DOHH2 (cell line): ENCODE measurements around the gene NFAT5.

ENCODE experiments used
- CTCF ChIP-seq: fragments of 200-600 bp; sonication (generic); IDR thresholded peaks from one replicate; pipeline ENCODE4 v1.5.1; 2014; ENCODE audit warnings: antibody characterized with exemption, mild to moderate bottlenecking, low read depth, low read length; ENCODE audit not compliant: poor library complexity, severe bottlenecking
- EZH2phosphoT487 ChIP-seq: fragments of 200-600 bp; sonication (generic); IDR thresholded peaks from 2 replicates; pipeline ENCODE4 v1.6.1; 2017; ENCODE audit warnings: borderline replicate concordance, mild to moderate bottlenecking, antibody characterized with exemption, low read length, moderate library complexity, mixed read lengths

GRCh38 chr16:69561901-69562300, 3.9 kb upstream of the NFAT5 start:
- TF ChIP-seq CTCF = no peak
- TF ChIP-seq EZH2phosphoT487 = no peak
